ENCODE data around the gene SAMD4B. TPM values are rescaled to one million over a fixed set of nuclear protein-coding genes. Genes with fewer than 3 reads are reported as not detected.

Gene SAMD4B
- total RNA-seq, 4 donors from 2014 or later = 55.9 to 87.7 (median 73.2) TPM

DNA sequence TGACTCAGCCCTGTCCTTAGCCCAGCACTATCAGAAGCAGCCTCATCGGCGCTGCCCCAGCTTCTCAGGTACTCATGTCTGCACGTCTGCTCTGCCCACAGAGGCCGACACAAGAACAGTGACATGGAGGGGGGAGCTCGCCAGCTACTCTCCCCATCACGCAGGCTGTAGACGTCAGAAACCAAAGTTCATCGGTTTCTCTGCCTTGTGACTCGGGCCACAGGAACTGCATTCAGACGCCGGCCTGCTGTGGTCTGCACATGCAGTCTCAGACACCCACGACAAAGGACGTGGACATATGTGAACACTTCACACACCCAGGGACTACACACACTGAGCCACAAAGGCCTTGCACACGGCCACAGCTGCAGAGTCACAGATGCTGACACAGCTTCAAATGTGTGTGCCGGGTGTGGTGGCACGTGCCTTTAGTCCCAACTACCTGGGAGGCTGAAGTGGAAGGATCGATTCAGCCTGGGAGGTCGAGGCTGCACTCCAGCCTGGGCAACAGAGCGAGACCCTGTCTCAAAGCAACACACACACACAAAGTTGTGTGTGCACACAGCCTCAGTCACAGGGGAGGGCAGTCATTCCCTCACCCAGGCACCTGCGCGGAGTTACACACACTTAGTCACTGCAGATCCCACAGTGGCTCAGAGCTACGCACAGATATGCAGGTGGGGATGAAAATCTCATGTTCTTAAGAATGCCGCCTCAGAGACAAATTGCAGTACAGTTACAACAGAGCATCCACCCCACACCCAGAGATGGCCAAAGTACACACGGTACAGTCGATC is 59.5 kb downstream of the SAMD4B start:
- DNase-seq (ENCODE audit: low spot score) = no peak
- ATAC-seq (ENCODE audit: low FRiP score) = peak; percentile 6
- no peak for TF ChIP-seq CTCF (IDR thresholded peaks at IDR 0.05)

- DNase-seq (ENCODE audit: low spot score) (peak; percentile 91), ATAC-seq (ENCODE audit: low FRiP score) (peak; percentile 29)
- TF ChIP-seq CTCF (IDR thresholded peaks at IDR 0.05) = no peak
Observed at GRCh38 chr19:39402346-39403300, 60.4 kb downstream of the SAMD4B start.

- TF ChIP-seq CTCF (IDR thresholded peaks at IDR 0.05) = no peak
- DNase-seq (ENCODE audit: low spot score) (peak; percentile 98), ATAC-seq (ENCODE audit: low FRiP score) (peak; percentile 50)
Observed at GRCh38 chr19:39403331-39404312, 61.4 kb downstream of the SAMD4B start.

DNA sequence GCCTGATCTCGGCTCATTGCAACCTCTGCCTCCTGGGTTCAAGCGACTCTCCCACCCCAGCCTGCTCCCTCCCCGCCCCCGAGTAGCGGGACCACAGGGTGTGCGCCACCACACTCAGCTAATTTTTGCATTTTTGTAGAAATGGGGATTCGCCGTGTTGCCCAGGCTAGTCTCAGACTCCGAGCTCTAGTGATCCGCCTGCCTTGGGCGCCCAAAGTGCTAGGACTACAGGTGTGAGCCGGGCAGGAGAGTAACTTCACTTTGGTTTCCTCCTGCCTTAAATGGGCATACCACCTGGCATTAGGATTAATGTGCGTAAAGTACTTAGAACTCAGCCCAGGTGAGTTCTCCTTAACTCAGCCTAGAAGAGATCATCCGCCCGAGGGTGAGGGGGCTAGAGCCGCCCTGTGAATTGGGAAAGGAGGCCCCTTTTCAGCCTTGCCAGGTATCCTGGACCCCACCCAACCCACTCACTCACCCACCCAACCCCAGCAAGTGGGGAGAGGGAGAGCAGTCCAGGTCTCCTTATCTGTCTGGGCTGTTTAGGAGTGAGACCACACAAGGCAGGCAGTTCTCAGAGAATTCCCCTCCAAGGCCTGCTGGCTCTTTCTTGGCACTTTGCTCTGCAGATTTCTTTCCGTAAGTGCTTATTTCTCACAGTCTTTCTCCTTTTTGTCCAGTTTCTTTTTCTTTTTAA is 63.2 kb downstream of the SAMD4B start:
- no peak for TF ChIP-seq CTCF (IDR thresholded peaks at IDR 0.05)
- DNase-seq (ENCODE audit: low spot score) (no peak), ATAC-seq (ENCODE audit: low FRiP score) (no peak)

GRCh38 chr19:39405958-39406655 is 63.9 kb downstream of the SAMD4B start:
- no peak for ATAC-seq (ENCODE audit: low FRiP score)
- no peak for DNase-seq (ENCODE audit: low spot score)
- TF ChIP-seq CTCF (IDR thresholded peaks at IDR 0.05) = no peak

Measured in omental fat pad (tissue), 4 donors.